DND-41 (cell line): ENCODE data around the gene CLSTN3.

Experiments
- CTCF ChIP-seq: IDR thresholded peaks from 2 replicates; pipeline ENCODE4 v1.5.1; 2012; ENCODE audit warnings: borderline replicate concordance, low read length, moderate library complexity, mild to moderate bottlenecking; ENCODE audit not compliant: poor library complexity, severe bottlenecking; ENCODE audit errors: extremely low read depth
- EZH2 ChIP-seq: IDR thresholded peaks from 3 replicates; pipeline ENCODE4 v1.6.1; 2012; ENCODE audit warnings: borderline replicate concordance, low read depth, mild to moderate bottlenecking, moderate library complexity, low read length, inconsistent platforms; ENCODE audit not compliant: severe bottlenecking

- TF ChIP-seq CTCF (no peak), EZH2 (no peak)
These were observed 36.7 kb upstream of the CLSTN3 start for GRCh38 chr12:7093486-7093885.
